Colonic mucosa (tissue), 4 donors: ENCODE results near the gene PRXL2A. TPM values are rescaled to one million over a fixed set of nuclear protein-coding genes. Genes with fewer than 3 reads are reported as not detected.

Source experiments
- DNase-seq: peaks from one replicate; pipeline ENCODE4 v3.0.0-alpha.2; 2020
- H3K27ac ChIP-seq: fragments of 200-600 bp; one replicate; pipeline ENCODE4 v1.8.0; 2021
- H3K27me3 ChIP-seq: fragments of 200-600 bp; one replicate; pipeline ENCODE4 v1.8.0; 2021
- H3K36me3 ChIP-seq: fragments of 200-600 bp; one replicate; pipeline ENCODE4 v1.8.0; 2021
- H3K4me1 ChIP-seq: fragments of 200-600 bp; one replicate; pipeline ENCODE4 v1.8.0; 2021; ENCODE audit warnings: mild to moderate bottlenecking
- H3K4me3 ChIP-seq: fragments of 200-600 bp; one replicate; pipeline ENCODE4 v1.8.0; 2021
- H3K9ac ChIP-seq, 2 donors: one replicate each; pipeline ENCODE4 v1.7.0; 2013; ENCODE audit warnings: control low read depth in 2 of 2, low read depth in 2 of 2, low read length in 2 of 2
- H3K9me3 ChIP-seq: fragments of 200-600 bp; one replicate; pipeline ENCODE4 v1.8.0; 2021
- intact Hi-C: fragments of 100-400 bp; cut with DNase I; formaldehyde crosslinking; loops from one replicate; pipeline ENCODE4 v1.14.1; 2022
- total RNA-seq, 2 donors: library from RNA; stranded (reverse); fragmentation: NEBNext Ultra II Directional in 1 of 2; extraction: Animal tissue kit (Norgen Biotek cat#: 25700) in 1 of 2; gene quantifications; one replicate each; pipeline ENCODE4 v1.2.1, GENCODE V29; 2021
- TF ChIP-seq, protein P1 (sequence below): fragments of 200-600 bp; IDR thresholded peaks from one replicate; pipeline ENCODE4 v1.8.0; 2022; ENCODE audit warnings: antibody characterized with exemption, mild to moderate bottlenecking
- donor health status: healthy.
- donor health status: DM: no; HTN: no; CAD: no.
- donor health status: DM: no; HTN: no; CAD: no.

Gene PRXL2A
- total RNA-seq, 2 donors from 2014 or later: 73.5 to 101 TPM

DNA sequence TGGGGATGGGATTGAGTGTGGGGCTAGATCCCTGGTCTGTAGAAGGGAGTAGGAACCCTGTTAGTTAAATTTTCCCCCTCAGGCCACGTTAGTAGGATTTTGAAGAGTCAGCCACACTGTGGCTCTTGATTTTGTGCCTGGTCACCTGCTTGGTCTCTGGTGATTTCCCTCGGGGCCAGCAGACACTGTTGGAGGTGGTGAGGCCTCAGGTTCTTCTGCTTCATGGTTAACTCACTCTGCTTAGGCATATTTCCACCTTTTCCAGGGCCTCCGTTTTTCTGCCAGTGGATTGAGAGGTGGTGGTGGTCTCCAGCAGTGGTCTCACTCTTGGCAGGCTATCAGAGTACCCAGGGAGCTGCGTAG is 49.9 kb downstream of the PRXL2A start:
- Histone ChIP-seq H3K9ac (peak overlapping the region in 1 of 2 donors; percentile 82), H3K27ac (peak overlapping the region; percentile 79), H3K9me3 (no peaks in the 10 kb centered on the region), H3K4me3 (no peak overlapping the region), H3K27me3 (no peaks in the 10 kb centered on the region), H3K36me3 (no peaks in the 10 kb centered on the region), H3K4me1 (peaks cover 57% of the 10 kb centered on the region)
- no peak for DNase-seq
- intact Hi-C loops: no loop called here
- TF ChIP-seq, protein P1, sequence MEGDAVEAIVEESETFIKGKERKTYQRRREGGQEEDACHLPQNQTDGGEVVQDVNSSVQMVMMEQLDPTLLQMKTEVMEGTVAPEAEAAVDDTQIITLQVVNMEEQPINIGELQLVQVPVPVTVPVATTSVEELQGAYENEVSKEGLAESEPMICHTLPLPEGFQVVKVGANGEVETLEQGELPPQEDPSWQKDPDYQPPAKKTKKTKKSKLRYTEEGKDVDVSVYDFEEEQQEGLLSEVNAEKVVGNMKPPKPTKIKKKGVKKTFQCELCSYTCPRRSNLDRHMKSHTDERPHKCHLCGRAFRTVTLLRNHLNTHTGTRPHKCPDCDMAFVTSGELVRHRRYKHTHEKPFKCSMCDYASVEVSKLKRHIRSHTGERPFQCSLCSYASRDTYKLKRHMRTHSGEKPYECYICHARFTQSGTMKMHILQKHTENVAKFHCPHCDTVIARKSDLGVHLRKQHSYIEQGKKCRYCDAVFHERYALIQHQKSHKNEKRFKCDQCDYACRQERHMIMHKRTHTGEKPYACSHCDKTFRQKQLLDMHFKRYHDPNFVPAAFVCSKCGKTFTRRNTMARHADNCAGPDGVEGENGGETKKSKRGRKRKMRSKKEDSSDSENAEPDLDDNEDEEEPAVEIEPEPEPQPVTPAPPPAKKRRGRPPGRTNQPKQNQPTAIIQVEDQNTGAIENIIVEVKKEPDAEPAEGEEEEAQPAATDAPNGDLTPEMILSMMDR: no peak

DNA sequence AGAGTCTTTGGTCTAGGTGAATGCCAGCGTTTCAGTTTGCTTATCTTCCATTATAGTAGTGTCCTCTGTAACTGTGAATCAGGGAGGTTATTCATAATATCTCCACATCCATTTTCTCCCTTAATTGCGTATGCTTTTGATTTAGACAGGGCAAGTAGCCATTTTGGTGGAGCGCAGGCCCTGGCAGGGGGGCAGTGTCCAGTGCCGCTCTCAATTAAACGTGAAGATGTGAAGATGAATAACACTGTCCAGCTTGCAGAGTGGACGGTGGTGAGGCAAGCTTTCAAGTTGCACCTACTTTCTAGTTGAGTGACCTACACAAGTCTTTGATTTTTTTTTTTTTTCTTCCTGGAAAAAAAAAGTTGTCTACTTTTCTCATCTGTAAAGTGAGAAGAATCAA is 50.3 kb downstream of the PRXL2A start:
- Histone ChIP-seq H3K9ac (peak overlapping the region in 1 of 2 donors; percentile 82), H3K4me3 (no peak overlapping the region)

DNA sequence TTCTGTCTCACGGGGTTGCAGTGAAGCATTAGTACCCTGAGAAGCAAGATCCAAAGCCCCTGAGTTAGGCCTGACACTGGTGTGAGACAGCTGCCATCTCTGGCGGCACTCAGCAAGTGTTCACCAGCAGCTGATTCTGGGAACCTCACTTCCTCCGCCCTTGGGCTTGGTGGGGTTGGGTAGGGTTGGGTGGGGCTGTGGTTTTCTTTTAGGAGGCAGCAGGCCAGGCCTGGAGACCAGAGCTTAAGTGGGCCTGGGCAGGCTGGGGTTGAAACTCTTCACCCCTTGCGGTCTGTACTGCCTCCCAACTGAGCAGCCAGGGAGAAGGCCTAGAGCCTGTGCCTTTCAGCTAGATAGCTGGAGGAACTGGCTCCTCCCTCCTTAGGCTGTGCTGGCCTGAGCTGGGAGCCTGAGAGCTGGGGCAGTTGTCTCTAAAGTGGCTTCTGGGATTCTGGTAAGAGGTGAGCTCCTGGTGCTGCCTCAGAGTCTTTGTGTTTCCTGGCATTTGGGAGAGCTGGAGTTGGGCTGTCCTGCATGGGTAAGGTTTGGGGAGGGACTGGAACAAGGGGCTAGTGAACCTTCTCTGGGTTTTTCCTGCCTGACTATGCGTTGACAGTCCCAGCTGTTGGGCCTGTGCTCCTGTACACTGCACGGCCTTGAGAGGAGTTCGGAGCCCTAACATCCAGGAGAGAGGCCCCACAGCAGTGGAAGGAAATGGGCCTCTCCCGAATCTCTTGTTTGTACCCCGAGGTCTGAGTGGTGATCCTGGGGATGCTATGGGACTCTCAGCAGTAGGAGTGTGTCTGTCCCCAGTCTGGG is 50.9 kb downstream of the PRXL2A start:
- intact Hi-C loops: no loop called here
- TF ChIP-seq, protein P1: no peak
- Histone ChIP-seq H3K4me3 (peak overlapping the region; percentile 12), H3K27ac (peak overlapping the region; percentile 79), H3K36me3 (no peaks in the 10 kb centered on the region), H3K4me1 (peaks cover 65% of the 10 kb centered on the region), H3K27me3 (no peaks in the 10 kb centered on the region), H3K9me3 (no peaks in the 10 kb centered on the region), H3K9ac (peak overlapping the region; percentile 60 to 82)
- DNase-seq: peak; percentile 88

More for the DNA sequence above, 50.3 kb downstream of the PRXL2A start:
- Histone ChIP-seq H3K27ac (peak overlapping the region; percentile 79), H3K9me3 (no peaks in the 10 kb centered on the region), H3K4me1 (peaks cover 59% of the 10 kb centered on the region), H3K27me3 (no peaks in the 10 kb centered on the region), H3K36me3 (no peaks in the 10 kb centered on the region)
- intact Hi-C loops: no loop called here
- no peak for DNase-seq
- TF ChIP-seq, protein P1: no peak

DNA sequence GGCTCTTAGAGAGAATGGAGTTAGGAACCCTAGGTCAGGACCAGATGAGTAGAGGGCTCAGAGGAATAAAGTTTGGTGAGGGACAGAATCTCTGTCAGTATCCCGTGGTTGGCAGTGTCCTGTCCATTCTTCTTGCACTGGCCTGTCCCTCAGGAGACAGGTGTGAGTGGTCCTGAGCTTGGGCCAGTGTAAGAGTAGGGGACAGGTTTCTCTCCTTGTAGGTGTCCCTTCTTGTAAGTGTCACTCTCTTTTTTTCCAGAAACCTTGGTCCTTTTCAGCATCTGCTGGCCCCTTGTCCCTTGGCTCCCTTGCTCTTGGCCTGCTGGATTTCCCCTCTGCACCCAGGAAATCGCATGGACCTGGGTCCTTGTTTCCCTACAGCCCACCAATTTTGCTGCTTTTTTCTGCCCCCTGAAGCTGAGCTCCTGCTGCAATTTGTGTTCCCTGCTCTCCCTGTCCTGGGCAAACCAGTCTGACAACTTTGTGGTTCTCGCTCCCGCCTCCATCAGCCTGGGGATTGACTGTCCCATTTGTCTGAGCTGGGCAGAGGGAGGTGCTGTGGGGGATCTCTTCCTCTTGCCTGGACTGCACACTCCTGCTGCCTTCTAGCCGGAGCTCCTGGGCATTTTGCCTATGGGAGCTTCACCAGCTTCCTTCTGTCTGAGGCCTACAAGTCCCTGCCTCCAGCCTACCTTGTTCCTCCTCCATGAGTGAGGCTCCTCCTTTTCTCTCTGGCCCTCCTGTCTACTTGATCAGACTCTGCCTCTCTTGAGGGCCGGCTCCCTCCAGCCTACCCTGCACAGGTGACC is 52.3 kb downstream of the PRXL2A start:
- intact Hi-C loops: no loop called here

More for the DNA sequence above, 52.3 kb downstream of the PRXL2A start:
- Histone ChIP-seq H3K9ac (peak overlapping the region; percentile 41 to 82), H3K27ac (peak overlapping the region; percentile 79), H3K9me3 (no peaks in the 10 kb centered on the region), H3K4me1 (peaks cover 78% of the 10 kb centered on the region), H3K27me3 (no peaks in the 10 kb centered on the region), H3K36me3 (no peaks in the 10 kb centered on the region), H3K4me3 (no peak overlapping the region)
- TF ChIP-seq, protein P1: no peak
- DNase-seq: peak; percentile 93
